H9 (cell line): ENCODE measurements around the gene GNAS-AS1. TPM values are rescaled to one million over a fixed set of nuclear protein-coding genes. Genes with fewer than 3 reads are reported as not detected.

Experiments
- DNase-seq: peaks from one replicate; pipeline ENCODE4 v3.0.0-alpha.2; 2017
- H2AFZ ChIP-seq: one replicate; pipeline ENCODE4 v1.6.1; 2013; ENCODE audit warnings: mild to moderate bottlenecking, low read length, control low read depth, moderate library complexity
- H2AK5ac ChIP-seq: 2 replicates; pipeline ENCODE4 v1.6.1; 2013; ENCODE audit warnings: low read length, control low read depth, mixed read lengths; ENCODE audit not compliant: insufficient read length
- H2BK120ac ChIP-seq: one replicate; pipeline ENCODE4 v1.6.1; 2013; ENCODE audit warnings: low read depth, mild to moderate bottlenecking, low read length, control low read depth, inconsistent platforms; ENCODE audit not compliant: poor library complexity, severe bottlenecking
- H2BK12ac ChIP-seq: 2 replicates; pipeline ENCODE4 v1.6.1; 2013; ENCODE audit warnings: low read length, control low read depth, mixed read lengths, low read depth; ENCODE audit not compliant: insufficient read length
- H2BK15ac ChIP-seq: 2 replicates; pipeline ENCODE4 v1.6.1; 2013; ENCODE audit warnings: low read depth, low read length, control low read depth
- H2BK20ac ChIP-seq: one replicate; pipeline ENCODE4 v1.6.1; 2013; ENCODE audit warnings: low read depth, mild to moderate bottlenecking, low read length, control low read depth, inconsistent platforms; ENCODE audit not compliant: poor library complexity, severe bottlenecking
- H2BK5ac ChIP-seq: 2 replicates; pipeline ENCODE4 v1.6.1; 2013; ENCODE audit warnings: low read length, control low read depth, mixed read lengths; ENCODE audit not compliant: insufficient read length
- H3K14ac ChIP-seq: 2 replicates; pipeline ENCODE4 v1.6.1; 2013; ENCODE audit warnings: low read length, control low read depth; ENCODE audit not compliant: insufficient read depth
- H3K18ac ChIP-seq: 2 replicates; pipeline ENCODE4 v1.6.1; 2013; ENCODE audit warnings: low read depth, mild to moderate bottlenecking, mixed read lengths, low read length, control low read depth; ENCODE audit not compliant: insufficient read length
- H3K23ac ChIP-seq: 2 replicates; pipeline ENCODE4 v1.6.1; 2013; ENCODE audit warnings: low read length, control low read depth, mixed read lengths, low read depth; ENCODE audit not compliant: insufficient read length
- H3K23me2 ChIP-seq: 2 replicates; pipeline ENCODE4 v1.6.1; 2013; ENCODE audit warnings: low read depth, mild to moderate bottlenecking, mixed read lengths, low read length, control low read depth; ENCODE audit not compliant: insufficient read length, poor library complexity, severe bottlenecking
- H3K27ac ChIP-seq: 2 replicates; pipeline ENCODE4 v1.5.1; 2013; ENCODE audit warnings: low read length, control low read depth, mixed read lengths, low read depth; ENCODE audit not compliant: insufficient read length
- H3K27me3 ChIP-seq: 2 replicates; pipeline ENCODE4 v1.6.1; 2013; ENCODE audit warnings: low read length, control low read depth, inconsistent platforms; ENCODE audit not compliant: insufficient read depth
- H3K4ac ChIP-seq: 2 replicates; pipeline ENCODE4 v1.6.1; 2013; ENCODE audit warnings: low read depth, mild to moderate bottlenecking, control low read depth, inconsistent platforms, low read length, moderate library complexity
- H3K4me1 ChIP-seq: 2 replicates; pipeline ENCODE4 v1.6.1; 2013; ENCODE audit warnings: low read length, control low read depth, inconsistent platforms; ENCODE audit not compliant: insufficient read depth
- H3K4me2 ChIP-seq: 2 replicates; pipeline ENCODE4 v1.6.1; 2013; ENCODE audit warnings: low read length, control low read depth, mixed read lengths; ENCODE audit not compliant: insufficient read length, insufficient read depth
- H3K56ac ChIP-seq: 2 replicates; pipeline ENCODE4 v1.6.1; 2013; ENCODE audit warnings: low read depth, mild to moderate bottlenecking, mixed read lengths, low read length, control low read depth; ENCODE audit not compliant: insufficient read length
- H3K79me1 ChIP-seq: 2 replicates; pipeline ENCODE4 v1.6.1; 2013; ENCODE audit warnings: low read depth, mild to moderate bottlenecking, moderate library complexity, low read length, control low read depth, inconsistent platforms; ENCODE audit not compliant: insufficient read depth, poor library complexity, severe bottlenecking
- H3K79me2 ChIP-seq: 2 replicates; pipeline ENCODE4 v1.6.1; 2013; ENCODE audit warnings: low read length, control low read depth, inconsistent platforms; ENCODE audit not compliant: insufficient read depth
- H3K9ac ChIP-seq: 2 replicates; pipeline ENCODE4 v1.6.1; 2013; ENCODE audit warnings: low read length, control low read depth, mixed read lengths; ENCODE audit not compliant: insufficient read length; ENCODE audit errors: extremely low read depth
- H3K9me3 ChIP-seq: one replicate; pipeline ENCODE4 v1.6.1; 2013; ENCODE audit warnings: low read depth, low read length, inconsistent platforms; ENCODE audit not compliant: control insufficient read depth
- H3T11ph ChIP-seq: one replicate; pipeline ENCODE4 v1.6.1; 2013; ENCODE audit warnings: mild to moderate bottlenecking, low read length, control low read depth, inconsistent platforms
- H4K20me1 ChIP-seq: one replicate; pipeline ENCODE4 v1.6.1; 2013; ENCODE audit not compliant: control insufficient read depth, insufficient read length, insufficient read depth
- H4K5ac ChIP-seq: 2 replicates; pipeline ENCODE4 v1.6.1; 2013; ENCODE audit warnings: low read depth, mild to moderate bottlenecking, mixed read lengths, low read length, control low read depth; ENCODE audit not compliant: insufficient read length
- H4K8ac ChIP-seq: replicated peaks from 2 replicates; pipeline ENCODE4 v1.6.1; 2013; ENCODE audit warnings: low read length, control low read depth, mixed read lengths, low read depth; ENCODE audit not compliant: insufficient read length
- H4K91ac ChIP-seq: 2 replicates; pipeline ENCODE4 v1.6.1; 2013; ENCODE audit warnings: low read depth, mild to moderate bottlenecking, moderate library complexity, mixed read lengths, low read length, control low read depth; ENCODE audit not compliant: insufficient read length
- H3K27ac Mint-ChIP-seq, 3 experiments: 2 replicates in 2 of 3; 3 replicates in 1 of 3; pipeline ENCODE4 v1.8.0; 2020 to 2021; ENCODE audit warnings: mixed read lengths in 3 of 3, mild to moderate bottlenecking in 1 of 3, moderate library complexity in 1 of 3
- H3K27me3 Mint-ChIP-seq: 2 replicates; pipeline ENCODE4 v1.8.0; 2021; ENCODE audit warnings: low read depth, mild to moderate bottlenecking, moderate library complexity, mixed read lengths
- H3K36me3 Mint-ChIP-seq, 3 experiments: 2 replicates in 2 of 3; 3 replicates in 1 of 3; pipeline ENCODE4 v1.8.0; 2020 to 2021; ENCODE audit warnings: low read depth in 3 of 3, mixed read lengths in 3 of 3; ENCODE audit not compliant: insufficient read depth in 1 of 3
- H3K4me1 Mint-ChIP-seq, 2 experiments: 2 replicates each; pipeline ENCODE4 v1.8.0; 2020; ENCODE audit warnings: mixed read lengths in 2 of 2
- H3K4me3 Mint-ChIP-seq, 2 experiments: 2 replicates in 1 of 2; 3 replicates in 1 of 2; pipeline ENCODE4 v1.8.0; 2020 to 2021; ENCODE audit warnings: mild to moderate bottlenecking in 2 of 2, mixed read lengths in 2 of 2, moderate library complexity in 1 of 2
- H3K9me3 Mint-ChIP-seq, 2 experiments: 2 replicates in 1 of 2; 3 replicates in 1 of 2; pipeline ENCODE4 v1.8.0; 2020; ENCODE audit warnings: mild to moderate bottlenecking in 2 of 2, mixed read lengths in 2 of 2, moderate library complexity in 1 of 2
- CTCF ChIP-seq: fragments of 200-600 bp; sonication (generic); conservative IDR thresholded peaks from 3 replicates; pipeline ENCODE4 v1.8.0; 2021; ENCODE audit warnings: antibody characterized with exemption, mild to moderate bottlenecking
- WGBS: extraction: QIAGEN DNeasy Blood & Tissue Kit; methylation state at CpG from one replicate; pipeline ENCODE4 v1.1.7; 2013; ENCODE audit warnings: missing lambda C conversion rate, low lambda C conversion rate, mixed read lengths; ENCODE audit not compliant: insufficient read length; ENCODE audit errors: extremely low coverage; 5-methylcytosine and 5-hydroxymethylcytosine counted together
- total RNA-seq: library from RNA; stranded (reverse); gene quantifications from 2 replicates; pipeline ENCODE4 v1.2.1, GENCODE V29; 2021

The GNAS-AS1 gene
- total RNA-seq, 1 experiment from 2014 or later = 11.3 TPM

- WGBS = no CpG with 5 or more reads among the region's 8 CpGs
- Histone ChIP-seq H3K23me2 (no peaks in the 10 kb centered on the region), H3K9ac (no peak overlapping the region), H3K14ac (no peak overlapping the region), H4K91ac (no peak overlapping the region), H3K56ac (no peak overlapping the region), H4K20me1 (no peaks in the 10 kb centered on the region), H4K5ac (no peak overlapping the region), H2AK5ac (no peak overlapping the region), H3T11ph (no peak overlapping the region), H3K4ac (no peak overlapping the region), H2BK20ac (no peak overlapping the region), H2AFZ (no peak overlapping the region), H4K8ac (no peak overlapping the region), H3K4me2 (no peak overlapping the region), H2BK5ac (no peak overlapping the region), H3K23ac (no peak overlapping the region), H3K27me3 (no peaks in the 10 kb centered on the region; the same call in 1 of the 2 replicates), H2BK120ac (no peak overlapping the region), H2BK12ac (no peak overlapping the region), H3K79me2 (no peaks in the 10 kb centered on the region), H3K27ac (no peak overlapping the region), H3K18ac (no peak overlapping the region), H3K4me1 (no peaks in the 10 kb centered on the region), H2BK15ac (no peak overlapping the region), H3K79me1 (no peaks in the 10 kb centered on the region), H3K9me3 (no peaks in the 10 kb centered on the region)
- Mint-ChIP-seq H3K9me3 (no peaks in the 10 kb centered on the region; a peak in 1 of 5 replicates), H3K36me3 (no peaks in the 10 kb centered on the region; a peak in 1 of 7 replicates), H3K4me1 (peaks cover 2% of the 10 kb centered on the region in 2 experiments; a peak in 2 of 4 replicates), H3K4me3 (no peak overlapping the region), H3K27me3 (peaks cover 41% of the 10 kb centered on the region), H3K27ac (0 out of 7 replicates have a peak overlapping the region, but pooled peaks of 1 of the 3 experiments have one; percentile 6)
- TF ChIP-seq CTCF = no peak
- no peak for DNase-seq
Measured at GRCh38 chr20:58775371-58775770, 75.3 kb downstream of the GNAS-AS1 start.
